Parathyroid adenoma (tissue), 2 donors: ENCODE results near the gene COG7.

Experiments
- H2AFZ ChIP-seq: fragments of 300-600 bp; sonication (generic); one replicate; pipeline ENCODE4 v1.7.0; 2017; ENCODE audit warnings: antibody characterized with exemption, mild to moderate bottlenecking
- H3K27ac ChIP-seq: fragments of 300-600 bp; sonication (generic); one replicate; pipeline ENCODE4 v1.7.0; 2017
- H3K27me3 ChIP-seq: fragments of 300-600 bp; sonication (generic); one replicate; pipeline ENCODE4 v1.7.0; 2017; ENCODE audit warnings: low read length; ENCODE audit not compliant: control insufficient read depth, insufficient read depth
- H3K36me3 ChIP-seq: fragments of 300-600 bp; sonication (generic); one replicate; pipeline ENCODE4 v1.7.0; 2017; ENCODE audit warnings: low read length; ENCODE audit not compliant: control insufficient read depth, insufficient read depth
- H3K4me1 ChIP-seq: fragments of 300-600 bp; sonication (generic); one replicate; pipeline ENCODE4 v1.7.0; 2017; ENCODE audit warnings: control low read depth
- H3K4me2 ChIP-seq: fragments of 300-600 bp; sonication (generic); one replicate; pipeline ENCODE4 v1.7.0; 2017; ENCODE audit warnings: low read length
- H3K4me3 ChIP-seq: fragments of 300-600 bp; sonication (generic); one replicate; pipeline ENCODE4 v1.7.0; 2017; ENCODE audit warnings: low read depth, low read length
- H3K79me2 ChIP-seq: fragments of 300-600 bp; sonication (generic); one replicate; pipeline ENCODE4 v1.7.0; 2017; ENCODE audit warnings: control low read depth
- H3K9ac ChIP-seq: fragments of 300-600 bp; sonication (generic); one replicate; pipeline ENCODE4 v1.7.0; 2017; ENCODE audit warnings: mild to moderate bottlenecking
- H3K9me3 ChIP-seq: fragments of 300-600 bp; sonication (generic); one replicate; pipeline ENCODE4 v1.7.0; 2017; ENCODE audit warnings: low read length; ENCODE audit not compliant: control insufficient read depth
- TF ChIP-seq, protein P1 (sequence below): fragments of 300-600 bp; sonication (generic); IDR thresholded peaks from one replicate; pipeline ENCODE4 v1.7.0; 2017; ENCODE audit warnings: antibody characterized with exemption, mild to moderate bottlenecking
- donor health status: primary hyperparathyroidism.

COG7 gene

DNA sequence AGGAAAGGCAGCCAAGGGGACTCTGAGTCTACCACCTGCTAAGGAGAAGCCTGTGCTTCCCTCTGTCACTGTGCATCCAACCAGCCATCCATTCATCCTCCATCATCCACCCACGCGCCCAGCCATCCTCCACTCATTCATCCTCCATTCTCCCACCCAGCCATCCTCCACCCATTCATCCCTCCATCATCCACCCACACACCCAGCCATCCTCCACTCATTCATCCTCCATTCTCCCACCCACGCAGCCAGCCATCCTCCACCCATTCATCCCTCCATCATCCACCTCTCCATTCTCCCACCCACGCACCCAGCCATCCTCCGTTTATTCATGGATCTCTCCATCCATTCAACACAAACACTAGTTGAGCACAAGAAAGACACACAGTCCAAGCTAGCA is 74.1 kb downstream of the COG7 start:
- TF ChIP-seq, protein P1, sequence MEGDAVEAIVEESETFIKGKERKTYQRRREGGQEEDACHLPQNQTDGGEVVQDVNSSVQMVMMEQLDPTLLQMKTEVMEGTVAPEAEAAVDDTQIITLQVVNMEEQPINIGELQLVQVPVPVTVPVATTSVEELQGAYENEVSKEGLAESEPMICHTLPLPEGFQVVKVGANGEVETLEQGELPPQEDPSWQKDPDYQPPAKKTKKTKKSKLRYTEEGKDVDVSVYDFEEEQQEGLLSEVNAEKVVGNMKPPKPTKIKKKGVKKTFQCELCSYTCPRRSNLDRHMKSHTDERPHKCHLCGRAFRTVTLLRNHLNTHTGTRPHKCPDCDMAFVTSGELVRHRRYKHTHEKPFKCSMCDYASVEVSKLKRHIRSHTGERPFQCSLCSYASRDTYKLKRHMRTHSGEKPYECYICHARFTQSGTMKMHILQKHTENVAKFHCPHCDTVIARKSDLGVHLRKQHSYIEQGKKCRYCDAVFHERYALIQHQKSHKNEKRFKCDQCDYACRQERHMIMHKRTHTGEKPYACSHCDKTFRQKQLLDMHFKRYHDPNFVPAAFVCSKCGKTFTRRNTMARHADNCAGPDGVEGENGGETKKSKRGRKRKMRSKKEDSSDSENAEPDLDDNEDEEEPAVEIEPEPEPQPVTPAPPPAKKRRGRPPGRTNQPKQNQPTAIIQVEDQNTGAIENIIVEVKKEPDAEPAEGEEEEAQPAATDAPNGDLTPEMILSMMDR, result no peak
- H3K27ac ChIP-seq, result no peak overlapping the region
- no peaks in the 10 kb centered on the region for H3K79me2 ChIP-seq
- H3K4me1 ChIP-seq, result peaks cover 3% of the 10 kb centered on the region
- no peaks in the 10 kb centered on the region for H3K9me3 ChIP-seq
- H3K27me3 ChIP-seq, result no peaks in the 10 kb centered on the region
- no peak overlapping the region for H3K4me2 ChIP-seq
- H2AFZ ChIP-seq, result no peak overlapping the region
- H3K36me3 ChIP-seq, result no peaks in the 10 kb centered on the region
- no peak overlapping the region for H3K9ac ChIP-seq
- H3K4me3 ChIP-seq, result no peak overlapping the region

DNA sequence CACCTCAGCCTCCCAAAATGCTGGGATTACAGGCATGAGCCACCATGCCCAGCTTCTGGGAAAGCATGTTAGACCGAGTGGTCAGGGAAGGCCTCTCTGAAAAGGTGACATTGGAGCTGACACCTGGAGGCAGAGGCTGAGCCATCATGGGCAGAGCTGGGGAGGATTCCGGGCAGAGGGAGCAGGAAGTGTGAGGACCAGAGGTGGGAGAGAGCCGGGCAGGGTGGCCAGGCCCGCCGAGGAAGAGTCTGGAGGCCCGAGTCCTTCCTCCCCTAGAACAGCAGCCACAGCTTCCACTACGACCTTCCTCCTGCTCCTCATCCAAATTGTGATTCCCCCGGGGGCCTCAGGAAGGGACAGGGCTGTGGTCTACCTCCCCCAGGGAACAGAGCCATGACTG is 74.7 kb downstream of the COG7 start:
- H3K4me3 ChIP-seq, result no peak overlapping the region
- H3K27ac ChIP-seq, result no peak overlapping the region
- no peaks in the 10 kb centered on the region for H3K79me2 ChIP-seq
- no peak overlapping the region for H2AFZ ChIP-seq
- H3K9ac ChIP-seq, result no peak overlapping the region
- H3K27me3 ChIP-seq, result no peaks in the 10 kb centered on the region
- H3K9me3 ChIP-seq, result no peaks in the 10 kb centered on the region
- no peak overlapping the region for H3K4me2 ChIP-seq
- TF ChIP-seq, protein P1, result no peak
- peaks cover 3% of the 10 kb centered on the region for H3K4me1 ChIP-seq
- no peaks in the 10 kb centered on the region for H3K36me3 ChIP-seq

DNA sequence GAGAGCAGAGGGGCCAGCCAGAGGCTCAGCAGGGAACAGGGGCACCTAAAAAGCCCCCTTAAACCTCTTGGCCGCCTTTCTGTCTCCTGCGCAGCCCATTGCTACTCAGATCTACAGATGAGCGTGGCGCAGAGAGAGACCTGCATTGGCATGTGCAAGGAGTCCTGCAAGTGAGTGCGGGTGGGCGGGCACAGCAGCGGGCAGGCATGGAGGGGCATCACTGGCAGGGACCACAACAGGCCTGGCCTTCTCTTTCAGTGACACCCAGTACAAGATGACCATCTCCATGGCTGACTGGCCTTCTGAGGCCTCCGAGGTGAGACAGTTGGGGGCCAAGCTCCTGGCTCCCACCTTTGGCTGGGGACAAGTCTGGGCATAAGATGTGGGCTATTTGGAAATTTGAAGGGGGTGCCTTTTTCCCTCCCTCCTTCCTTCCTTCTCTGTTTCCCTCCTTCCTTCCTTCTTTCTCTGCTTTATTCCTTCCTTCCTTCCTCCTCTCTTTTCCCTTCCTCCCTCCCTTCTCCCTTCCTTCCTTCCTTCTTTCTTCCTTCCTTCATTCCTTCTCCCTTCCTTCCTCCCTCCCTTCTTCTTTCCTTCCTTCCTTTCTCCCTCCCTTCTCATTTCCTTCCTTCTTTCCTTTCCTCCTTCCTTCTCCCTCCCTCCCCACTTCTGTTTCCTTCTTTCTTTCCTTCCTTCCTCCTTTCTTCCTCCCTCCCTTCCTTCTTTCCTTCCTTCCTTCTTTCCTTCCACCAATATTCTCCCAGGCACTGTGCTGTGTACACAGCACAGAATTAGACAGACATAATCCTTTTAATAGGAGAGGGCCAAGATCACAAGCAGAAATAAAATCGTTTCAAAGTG is 75.7 kb downstream of the COG7 start:
- TF ChIP-seq, protein P1, result no peak
- Histone ChIP-seq H3K4me3 (no peak overlapping the region), H3K4me1 (peaks cover 3% of the 10 kb centered on the region), H3K79me2 (no peaks in the 10 kb centered on the region), H3K36me3 (no peaks in the 10 kb centered on the region), H3K4me2 (no peak overlapping the region), H3K27ac (no peak overlapping the region), H2AFZ (no peak overlapping the region), H3K9me3 (no peaks in the 10 kb centered on the region), H3K27me3 (no peaks in the 10 kb centered on the region), H3K9ac (no peak overlapping the region)

DNA sequence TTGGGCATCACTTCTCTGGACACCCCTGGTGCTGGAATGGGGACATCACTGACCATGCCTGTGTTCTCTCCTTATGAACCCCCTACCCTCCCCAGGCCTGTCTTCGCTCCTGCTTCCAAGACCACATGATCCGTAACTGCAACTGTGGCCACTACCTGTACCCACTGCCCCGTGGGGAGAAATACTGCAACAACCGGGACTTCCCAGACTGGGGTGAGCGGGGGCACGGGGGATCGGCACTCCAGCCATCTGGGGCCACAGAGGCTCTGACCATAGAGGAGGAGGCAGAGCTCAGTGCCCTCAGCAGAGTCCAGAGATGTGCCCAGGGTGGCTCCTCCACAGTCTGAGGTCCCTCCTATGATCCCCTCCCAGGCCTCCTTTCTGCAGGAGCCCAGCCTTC is 77.3 kb downstream of the COG7 start:
- no peak overlapping the region for H2AFZ ChIP-seq
- TF ChIP-seq, protein P1, result no peak
- H3K9me3 ChIP-seq, result no peaks in the 10 kb centered on the region
- H3K9ac ChIP-seq, result no peak overlapping the region
- H3K27ac ChIP-seq, result no peak overlapping the region
- H3K36me3 ChIP-seq, result no peaks in the 10 kb centered on the region
- no peak overlapping the region for H3K4me2 ChIP-seq
- H3K4me3 ChIP-seq, result no peak overlapping the region
- H3K4me1 ChIP-seq, result no peaks in the 10 kb centered on the region
- H3K27me3 ChIP-seq, result no peaks in the 10 kb centered on the region
- no peaks in the 10 kb centered on the region for H3K79me2 ChIP-seq
